GM12892 (cell line): ENCODE results near the gene PREX1.

Source experiments
- DNase-seq: peaks from one replicate; pipeline ENCODE4 v3.0.0; 2011; ENCODE audit not compliant: insufficient read length
- FAIRE-seq: peaks from 2 replicates; lab custom pipeline; 2011; peaks lifted over from hg19 to GRCh38; lab: Jason Lieb, UNC
- POLR2A ChIP-seq: IDR thresholded peaks from 2 replicates; pipeline ENCODE4 v1.6.1; 2011; ENCODE audit warnings: low read depth, low read length, control low read depth
- POLR2AphosphoS5 ChIP-seq: IDR thresholded peaks from 2 replicates; pipeline ENCODE4 v1.6.1; 2011; ENCODE audit warnings: low read depth, low read length, control low read depth
- TAF1 ChIP-seq: IDR thresholded peaks from 2 replicates; pipeline ENCODE4 v1.6.1; 2011; ENCODE audit warnings: low read depth, mild to moderate bottlenecking, control low read depth, low read length, borderline replicate concordance

PREX1 gene

GRCh38 chr20:48774696-48775095 is 53.1 kb downstream of the PREX1 start:
- DNase-seq (no peak), FAIRE-seq (no peak)
- TF ChIP-seq TAF1 (no peak), POLR2AphosphoS5 (no peak), POLR2A (no peak)

DNA sequence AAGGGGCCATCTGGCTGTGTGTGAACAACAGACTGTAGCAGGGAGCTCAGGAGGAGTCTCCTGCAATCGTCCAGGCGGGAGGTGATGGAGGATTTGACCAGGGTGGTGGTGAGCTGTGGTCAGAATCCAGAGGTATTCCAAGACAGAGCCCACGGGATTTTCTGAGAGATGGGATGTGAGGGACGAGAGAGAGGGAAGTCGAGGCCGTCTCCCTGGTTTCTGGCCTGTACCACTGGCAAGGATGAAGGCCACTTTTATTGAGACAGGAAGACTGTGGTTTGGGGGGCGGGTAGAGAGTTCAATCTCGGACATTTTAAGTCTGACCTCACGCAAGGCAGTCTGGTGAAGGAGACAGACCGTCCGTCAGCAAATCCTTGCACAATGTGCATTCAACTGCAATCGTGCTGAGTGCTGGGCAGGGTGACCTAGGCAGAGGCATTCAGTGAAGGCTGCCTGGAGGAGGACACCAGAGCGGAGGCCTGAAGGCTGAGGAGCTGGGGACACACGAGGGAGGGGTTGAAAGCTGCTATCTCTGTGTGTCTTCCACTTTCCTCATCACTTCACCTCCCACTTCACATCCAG is 53.9 kb downstream of the PREX1 start:
- no peak for FAIRE-seq
- DNase-seq, result no peak
- TF ChIP-seq POLR2AphosphoS5 (no peak), TAF1 (no peak)

GRCh38 chr20:48772183-48772976 is 55.4 kb downstream of the PREX1 start:
- TF ChIP-seq POLR2AphosphoS5 (no peak), POLR2A (no peak), TAF1 (no peak)
- DNase-seq (no peak), FAIRE-seq (peak; percentile 42)

GRCh38 chr20:48771542-48771941 is 56.3 kb downstream of the PREX1 start:
- no peak for TF ChIP-seq POLR2AphosphoS5
- no peak for TF ChIP-seq TAF1
- TF ChIP-seq POLR2A, result no peak
- DNase-seq (no peak), FAIRE-seq (no peak)

DNA sequence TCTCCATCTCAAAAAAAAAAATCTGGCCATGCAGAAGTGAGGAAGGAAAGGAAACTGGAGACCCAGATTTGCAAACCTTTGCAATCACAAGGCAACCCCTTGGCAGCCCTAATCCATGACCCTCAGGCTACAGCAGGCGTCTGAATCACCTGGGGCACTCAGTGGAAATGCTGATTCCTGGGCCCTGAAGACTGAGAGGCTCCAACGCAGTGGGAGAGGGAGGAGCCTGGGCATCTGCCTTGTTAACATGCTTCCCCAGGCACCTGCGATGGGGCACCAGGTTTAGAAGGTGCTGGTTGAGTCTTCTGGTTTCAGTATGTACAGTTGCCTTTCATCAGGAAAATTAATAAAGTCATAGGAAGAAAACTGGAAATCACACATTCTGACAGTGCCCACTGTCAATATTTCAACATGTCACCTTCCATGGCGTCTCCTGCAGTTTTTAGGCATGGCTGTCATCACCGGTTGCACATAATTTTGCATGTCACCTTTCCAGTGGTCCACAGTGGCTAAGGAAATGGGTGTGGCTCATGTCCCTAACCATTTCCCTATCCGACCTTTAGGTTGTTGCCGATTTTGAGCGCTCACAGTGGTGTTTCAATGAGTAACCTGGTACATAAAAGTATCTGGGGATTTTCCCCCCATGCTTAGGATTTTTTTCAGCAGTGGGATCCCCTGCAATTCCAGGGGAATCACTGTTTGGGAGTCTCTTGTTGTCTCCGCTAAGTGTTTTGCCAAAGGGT is 56.9 kb downstream of the PREX1 start:
- FAIRE-seq (no peak), DNase-seq (no peak)
- TF ChIP-seq POLR2A (no peak), POLR2AphosphoS5 (no peak), TAF1 (no peak)

DNA sequence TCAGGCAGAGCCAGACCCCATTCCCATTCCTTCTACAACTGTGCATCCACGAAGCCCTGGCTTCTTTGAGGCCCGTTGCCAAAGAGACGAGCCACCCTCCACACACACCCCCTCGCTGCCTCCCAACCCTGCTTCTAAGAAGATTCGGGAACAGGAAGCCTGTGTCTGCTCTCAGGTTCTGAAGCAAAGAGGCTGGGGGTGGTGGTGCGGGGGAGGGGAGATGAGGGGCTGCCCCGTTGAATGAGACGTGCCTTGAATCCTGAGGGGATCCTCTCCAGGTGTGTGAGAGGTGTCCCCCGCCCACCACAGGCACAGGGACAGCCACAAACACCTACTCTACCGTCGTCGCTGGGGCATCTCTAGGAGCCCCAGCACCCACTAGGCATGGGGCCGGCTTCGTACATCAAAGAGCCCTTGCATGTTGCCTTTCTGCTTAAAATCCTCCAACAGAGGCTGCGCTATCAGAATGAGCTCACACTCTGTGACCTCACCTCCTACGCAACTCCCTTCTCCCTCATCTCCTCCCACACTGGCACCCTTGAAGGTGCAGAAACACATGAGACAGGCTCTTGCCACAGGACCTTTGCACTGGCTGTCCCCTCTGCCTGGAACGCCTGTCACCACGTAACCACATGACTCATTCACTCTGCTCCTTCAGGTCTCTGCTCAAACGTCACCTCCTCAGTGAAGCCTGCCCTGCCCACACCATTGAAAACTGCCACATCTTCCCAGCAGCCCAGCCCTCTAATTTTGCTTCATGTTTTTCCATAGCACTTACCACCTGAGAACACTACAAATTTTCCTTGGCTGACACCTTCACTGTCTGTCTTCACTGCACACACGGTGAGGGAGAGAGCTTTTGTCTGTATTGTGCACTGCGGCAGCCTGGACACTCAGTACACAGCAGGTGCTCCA is 58.5 kb downstream of the PREX1 start:
- DNase-seq, result no peak
- FAIRE-seq, result peak; percentile 53
- no peak for TF ChIP-seq TAF1
- TF ChIP-seq POLR2AphosphoS5, result no peak
- TF ChIP-seq POLR2A, result no peak

DNA sequence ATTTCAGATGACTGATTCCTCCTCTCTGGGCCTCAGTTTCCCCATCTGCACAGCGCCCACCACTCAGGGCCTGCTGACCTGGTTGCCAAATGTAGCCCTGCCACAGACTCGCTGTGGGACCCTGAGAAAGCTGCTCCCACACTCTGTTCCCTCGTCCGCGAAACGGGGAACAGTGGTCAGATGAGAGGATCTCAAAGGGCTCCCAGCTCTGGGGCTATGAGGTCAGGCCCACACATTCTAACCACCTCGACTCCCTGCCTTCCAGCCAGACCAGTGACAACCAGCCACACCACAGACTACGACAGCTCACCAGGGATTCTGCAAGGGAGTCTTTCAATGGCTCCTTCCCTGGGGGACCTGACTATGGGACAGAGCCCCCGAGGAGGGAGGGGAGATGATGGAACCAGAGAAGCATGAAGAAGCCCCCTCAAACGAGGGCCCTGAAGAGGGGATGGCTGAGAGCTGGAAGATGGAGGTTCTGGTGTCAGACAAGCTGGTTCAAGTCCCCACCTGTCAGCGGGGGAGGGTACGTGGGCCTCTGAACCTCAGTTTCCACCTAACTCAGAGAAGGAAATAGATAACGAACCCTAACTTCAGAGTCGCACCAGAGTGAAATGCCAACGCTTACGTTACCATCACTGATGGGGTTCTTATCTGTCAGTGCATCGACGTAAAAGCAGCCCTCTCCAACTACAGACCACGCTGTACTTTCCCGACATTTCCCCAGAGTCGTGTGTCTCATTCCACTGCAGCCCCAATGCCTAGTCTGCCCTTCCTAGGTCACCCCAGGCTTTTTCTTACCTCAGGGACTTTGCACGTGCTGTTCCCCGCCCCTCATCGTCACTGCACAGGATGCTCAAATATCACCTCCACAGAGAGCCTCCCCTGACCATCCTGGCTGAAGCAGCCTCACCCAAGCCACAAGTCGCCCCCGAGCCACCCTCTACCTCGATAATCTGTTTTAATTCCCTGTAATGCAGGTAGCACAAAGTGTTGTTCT is 60.5 kb downstream of the PREX1 start:
- DNase-seq (no peak), FAIRE-seq (no peak)

GRCh38 chr20:48766205-48766604 is 61.6 kb downstream of the PREX1 start:
- no peak for DNase-seq
- TF ChIP-seq TAF1, result no peak
- TF ChIP-seq POLR2A, result no peak
- TF ChIP-seq POLR2AphosphoS5, result no peak
- no peak for FAIRE-seq

More for the DNA sequence above, 60.5 kb downstream of the PREX1 start:
- TF ChIP-seq POLR2A (no peak), POLR2AphosphoS5 (no peak), TAF1 (no peak)

- no peak for FAIRE-seq
- no peak for TF ChIP-seq TAF1
- no peak for TF ChIP-seq POLR2A
- TF ChIP-seq POLR2AphosphoS5, result no peak
- DNase-seq, result no peak
These were observed 62.4 kb downstream of the PREX1 start for GRCh38 chr20:48765359-48765758.

DNA sequence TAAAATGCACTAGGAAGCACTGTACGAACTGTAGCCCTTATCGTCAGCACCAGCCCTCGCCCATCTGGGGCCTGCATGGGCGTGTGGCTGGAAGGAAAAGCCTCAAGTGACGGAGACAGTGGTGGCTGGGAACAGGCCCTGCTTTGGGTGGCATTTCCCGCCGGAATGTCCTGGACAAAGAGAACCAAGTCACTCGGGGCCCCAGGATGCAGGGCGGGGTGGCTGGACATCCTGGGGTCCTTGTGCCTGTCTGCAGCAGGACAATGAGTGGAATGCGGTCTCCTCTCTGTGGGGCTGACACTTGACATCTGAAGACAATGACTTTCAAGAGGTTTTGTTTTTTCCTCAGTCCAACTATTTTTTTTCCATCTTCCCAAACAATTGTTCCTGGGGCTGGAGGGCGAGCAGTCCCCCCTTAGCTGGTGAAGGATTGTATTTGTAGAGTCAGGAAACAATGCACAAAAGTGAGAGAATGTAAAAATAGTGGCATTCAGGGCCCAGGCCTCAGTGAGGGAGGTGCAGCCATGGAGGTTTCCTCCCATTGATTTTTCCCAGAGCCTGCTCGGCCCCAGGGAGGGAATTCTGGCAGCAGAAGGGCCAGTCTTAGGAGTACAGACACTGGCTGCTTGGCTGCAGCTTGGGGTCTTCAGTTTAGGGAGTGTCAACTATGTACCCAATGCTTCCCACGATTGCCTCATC is 64.4 kb downstream of the PREX1 start:
- TF ChIP-seq TAF1, result no peak
- DNase-seq (no peak), FAIRE-seq (no peak)
